ENCODE measurements around the gene RBM4B.
"Not testable (repeated sequence)": the region's sequence is repeated elsewhere in the genome, so short reads cannot be mapped to it uniquely, and the experiment has no call there.

GRCh38 chr11:66724167-66724566 is 46.5 kb upstream of the RBM4B start:
- TF ChIP-seq CTCF (IDR thresholded peaks at IDR 0.05; ENCODE audit: insufficient read depth, low read length); POLR2AphosphoS5 (IDR thresholded peaks at IDR 0.05; ENCODE audit: low read depth); REST (IDR thresholded peaks at IDR 0.05; ENCODE audit: insufficient replicate concordance, low read depth): not testable (repeated sequence)
